ENCODE measurements around the gene PLPP2. TPM values are rescaled to one million over a fixed set of nuclear protein-coding genes. Genes with fewer than 3 reads are reported as not detected.

The PLPP2 gene
- total RNA-seq, 1 experiment from 2014 or later, result 67.0 TPM

- no peaks in the 10 kb centered on the region for H3K9me3 ChIP-seq (ENCODE audit: control insufficient read depth, insufficient read depth, low read depth, low read length)
- CTCF ChIA-PET, result no interaction called here
- no peak for TF ChIP-seq CTCF (IDR thresholded peaks at IDR 0.05)
- no peak for TF ChIP-seq TCF7L2 (IDR thresholded peaks at IDR 0.05; ENCODE audit: low read depth, low read length)
- TF ChIP-seq REST (IDR thresholded peaks at IDR 0.05; ENCODE audit: insufficient read depth in 1 of 2, low read depth in 2 of 2, low read length in 1 of 2), result no peak
- TF ChIP-seq POLR2AphosphoS5 (IDR thresholded peaks at IDR 0.05; ENCODE audit: low read depth, low read length), result no peak
- no peak for TF ChIP-seq SIN3A (IDR thresholded peaks at IDR 0.05; ENCODE audit: borderline replicate concordance, insufficient read depth, low read depth, low read length)
- no peak overlapping the region for H3K4me3 ChIP-seq (ENCODE audit: low read depth in 2 of 2, low read length in 2 of 2)
- no peaks in the 10 kb centered on the region for H3K4me1 ChIP-seq (ENCODE audit: control insufficient read depth, insufficient read depth, low read length)
- DNase-seq (ENCODE audit: low read depth, low spot score), result no peak
- H3K36me3 ChIP-seq (ENCODE audit: control insufficient read depth, insufficient read depth, low read length), result 0 out of 2 replicates have a peak, but pooled peaks cover 2% of the 10 kb centered on the region
- no peaks in the 10 kb centered on the region for H3K27me3 ChIP-seq (ENCODE audit: control insufficient read depth, insufficient read depth, low read length)
- no TSS peak for BruUV-seq (replicated peaks)
- POLR2A ChIA-PET, result no interaction called here
- in situ Hi-C loops (cut with HindIII; ENCODE audit: low pct_unique_long_range_greater_than_20kb, low sequenced_read_pairs), result no loop called here
- no peak for ATAC-seq
- intact Hi-C loops (cut with micrococcal nuclease; ENCODE audit: unreplicated experiment), result no loop called here
- no peak overlapping the region for H3K27ac ChIP-seq (ENCODE audit: low read length)
Observed at GRCh38 chr19:275958-276646, 15.1 kb downstream of the PLPP2 start.

GRCh38 chr19:275000-275399 is 16.2 kb downstream of the PLPP2 start:
- DNase-seq (ENCODE audit: low read depth, low spot score) (no peak), ATAC-seq (no peak)
- POLR2A ChIA-PET, result no interaction called here
- Histone ChIP-seq H3K27ac (ENCODE audit: low read length) (no peak overlapping the region), H3K4me3 (ENCODE audit: low read depth in 2 of 2, low read length in 2 of 2) (no peak overlapping the region), H3K36me3 (ENCODE audit: control insufficient read depth, insufficient read depth, low read length) (no peaks in the 10 kb centered on the region), H3K27me3 (ENCODE audit: control insufficient read depth, insufficient read depth, low read length) (no peaks in the 10 kb centered on the region), H3K4me1 (ENCODE audit: control insufficient read depth, insufficient read depth, low read length) (no peaks in the 10 kb centered on the region), H3K9me3 (ENCODE audit: control insufficient read depth, insufficient read depth, low read depth, low read length) (no peaks in the 10 kb centered on the region)
- intact Hi-C loops (cut with micrococcal nuclease; ENCODE audit: unreplicated experiment) (no loop called here), in situ Hi-C loops (cut with HindIII; ENCODE audit: low pct_unique_long_range_greater_than_20kb, low sequenced_read_pairs) (no loop called here)
- no peak for TF ChIP-seq CTCF (IDR thresholded peaks at IDR 0.05)
- no peak for TF ChIP-seq SIN3A (IDR thresholded peaks at IDR 0.05; ENCODE audit: borderline replicate concordance, insufficient read depth, low read depth, low read length)
- TF ChIP-seq REST (IDR thresholded peaks at IDR 0.05; ENCODE audit: insufficient read depth in 1 of 2, low read depth in 2 of 2, low read length in 1 of 2), result no peak
- no peak for TF ChIP-seq POLR2AphosphoS5 (IDR thresholded peaks at IDR 0.05; ENCODE audit: low read depth, low read length)
- no peak for TF ChIP-seq TCF7L2 (IDR thresholded peaks at IDR 0.05; ENCODE audit: low read depth, low read length)
- BruUV-seq (replicated peaks), result no TSS peak
- CTCF ChIA-PET, result no interaction called here
